DOHH2 (cell line): ENCODE measurements around the gene MYL12A.

Experiments
- H3F3A ChIP-seq: fragments of 200-600 bp; sonication (generic), shearing (Covaris generic); 2 replicates; pipeline ENCODE4 v1.6.0; 2016; ENCODE audit warnings: antibody characterized with exemption, mild to moderate bottlenecking; ENCODE audit not compliant: control insufficient read depth, insufficient read depth
- H3K27ac ChIP-seq: fragments of 200-600 bp; sonication (generic); 2 replicates; pipeline ENCODE4 v1.5.1; 2014; ENCODE audit warnings: low read depth, mild to moderate bottlenecking, low read length, moderate library complexity
- H3K27me3 ChIP-seq: fragments of 200-600 bp; sonication (generic); 2 replicates; pipeline ENCODE4 v1.6.1; 2014; ENCODE audit warnings: mild to moderate bottlenecking, low read length, mixed read lengths; ENCODE audit not compliant: control insufficient read depth
- H3K36me3 ChIP-seq: fragments of 200-600 bp; sonication (generic); 2 replicates; pipeline ENCODE4 v1.6.1; 2014; ENCODE audit warnings: mild to moderate bottlenecking, low read length, moderate library complexity, mixed read lengths; ENCODE audit not compliant: control insufficient read depth
- H3K4me1 ChIP-seq: fragments of 200-600 bp; sonication (generic); 2 replicates; pipeline ENCODE4 v1.6.1; 2014; ENCODE audit warnings: mild to moderate bottlenecking, low read length, mixed read lengths; ENCODE audit not compliant: control insufficient read depth
- H3K4me2 ChIP-seq: fragments of 200-600 bp; sonication (generic); 2 replicates; pipeline ENCODE4 v1.6.0; 2014; ENCODE audit warnings: mild to moderate bottlenecking, low read length, moderate library complexity
- H3K4me3 ChIP-seq: fragments of 200-600 bp; sonication (generic); 2 replicates; pipeline ENCODE4 v1.5.1; 2014; ENCODE audit warnings: mild to moderate bottlenecking, low read length, mixed read lengths
- H3K79me2 ChIP-seq: fragments of 200-600 bp; sonication (generic); 2 replicates; pipeline ENCODE4 v1.6.1; 2014; ENCODE audit warnings: mild to moderate bottlenecking, low read length, mixed read lengths; ENCODE audit not compliant: control insufficient read depth
- H3K9me2 ChIP-seq: fragments of 200-600 bp; sonication (generic); replicated peaks from 2 replicates; pipeline ENCODE4 v1.6.1; 2014; ENCODE audit warnings: mild to moderate bottlenecking, low read length, mixed read lengths; ENCODE audit not compliant: control insufficient read depth
- H3K9me3 ChIP-seq: fragments of 200-600 bp; sonication (generic); 2 replicates; pipeline ENCODE4 v1.6.1; 2014; ENCODE audit warnings: antibody characterized with exemption, low read length, mixed read lengths; ENCODE audit not compliant: control insufficient read depth, insufficient read depth
- H4K20me1 ChIP-seq: fragments of 200-600 bp; sonication (generic); 2 replicates; pipeline ENCODE4 v1.6.0; 2014; ENCODE audit warnings: low read depth, mild to moderate bottlenecking, antibody characterized with exemption, low read length, moderate library complexity; ENCODE audit not compliant: control insufficient read depth, insufficient read depth
- EZH2phosphoT487 ChIP-seq: fragments of 200-600 bp; sonication (generic); IDR thresholded peaks from 2 replicates; pipeline ENCODE4 v1.6.1; 2017; ENCODE audit warnings: borderline replicate concordance, mild to moderate bottlenecking, antibody characterized with exemption, low read length, moderate library complexity, mixed read lengths
- TF ChIP-seq, protein P1 (sequence below): fragments of 200-600 bp; sonication (generic); IDR thresholded peaks from one replicate; pipeline ENCODE4 v1.5.1; 2014; ENCODE audit warnings: antibody characterized with exemption, mild to moderate bottlenecking, low read depth, low read length; ENCODE audit not compliant: poor library complexity, severe bottlenecking

The MYL12A gene

DNA sequence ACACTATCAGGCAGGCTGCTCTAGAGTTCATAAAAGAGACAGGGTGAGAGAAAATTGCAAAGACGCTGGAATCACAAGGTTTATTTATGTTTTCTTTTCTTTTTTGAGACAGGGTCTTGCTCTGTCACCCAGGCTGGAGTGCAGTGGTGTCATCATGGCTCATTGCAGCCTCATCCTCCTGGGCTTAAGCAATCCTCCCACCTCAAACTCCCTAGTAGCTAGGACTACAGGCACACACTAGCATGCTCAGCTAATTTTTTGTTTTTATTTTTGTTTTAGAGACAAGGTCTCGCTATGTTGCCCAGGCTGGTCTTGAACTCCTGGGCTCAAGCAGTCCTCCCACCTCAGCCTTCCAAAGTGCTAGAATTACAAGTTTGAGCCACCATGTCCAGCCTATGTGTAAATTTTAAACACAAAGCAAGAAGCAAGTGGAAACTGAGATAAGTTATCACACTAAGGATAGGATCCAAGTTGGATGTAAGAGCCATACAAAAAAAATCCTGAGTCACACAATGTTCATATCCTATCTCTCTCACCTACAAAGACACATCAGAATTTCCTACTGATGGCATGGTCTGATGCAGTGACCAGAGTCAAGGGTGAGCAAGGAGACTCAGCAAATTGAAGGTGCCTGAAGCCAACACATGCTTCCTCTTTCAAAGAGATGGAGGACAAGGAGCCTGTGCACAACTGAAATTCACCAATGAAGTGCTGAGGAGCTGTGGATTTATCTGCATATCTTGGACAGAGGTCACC is 45.8 kb downstream of the MYL12A start:
- Histone ChIP-seq H3K4me3 (no peak overlapping the region), H3K79me2 (no peaks in the 10 kb centered on the region), H3K27me3 (no peaks in the 10 kb centered on the region), H3K36me3 (no peaks in the 10 kb centered on the region), H4K20me1 (no peaks in the 10 kb centered on the region), H3K4me1 (peaks cover 3% of the 10 kb centered on the region; the same call in 1 of the 2 replicates), H3K9me2 (no peaks in the 10 kb centered on the region), H3K9me3 (0 out of 2 replicates have a peak, but pooled peaks cover 2% of the 10 kb centered on the region), H3K27ac (no peak overlapping the region), H3F3A (no peaks in the 10 kb centered on the region), H3K4me2 (no peak overlapping the region)
- TF ChIP-seq, protein P1, sequence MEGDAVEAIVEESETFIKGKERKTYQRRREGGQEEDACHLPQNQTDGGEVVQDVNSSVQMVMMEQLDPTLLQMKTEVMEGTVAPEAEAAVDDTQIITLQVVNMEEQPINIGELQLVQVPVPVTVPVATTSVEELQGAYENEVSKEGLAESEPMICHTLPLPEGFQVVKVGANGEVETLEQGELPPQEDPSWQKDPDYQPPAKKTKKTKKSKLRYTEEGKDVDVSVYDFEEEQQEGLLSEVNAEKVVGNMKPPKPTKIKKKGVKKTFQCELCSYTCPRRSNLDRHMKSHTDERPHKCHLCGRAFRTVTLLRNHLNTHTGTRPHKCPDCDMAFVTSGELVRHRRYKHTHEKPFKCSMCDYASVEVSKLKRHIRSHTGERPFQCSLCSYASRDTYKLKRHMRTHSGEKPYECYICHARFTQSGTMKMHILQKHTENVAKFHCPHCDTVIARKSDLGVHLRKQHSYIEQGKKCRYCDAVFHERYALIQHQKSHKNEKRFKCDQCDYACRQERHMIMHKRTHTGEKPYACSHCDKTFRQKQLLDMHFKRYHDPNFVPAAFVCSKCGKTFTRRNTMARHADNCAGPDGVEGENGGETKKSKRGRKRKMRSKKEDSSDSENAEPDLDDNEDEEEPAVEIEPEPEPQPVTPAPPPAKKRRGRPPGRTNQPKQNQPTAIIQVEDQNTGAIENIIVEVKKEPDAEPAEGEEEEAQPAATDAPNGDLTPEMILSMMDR = no peak
- no peak for TF ChIP-seq EZH2phosphoT487

DNA sequence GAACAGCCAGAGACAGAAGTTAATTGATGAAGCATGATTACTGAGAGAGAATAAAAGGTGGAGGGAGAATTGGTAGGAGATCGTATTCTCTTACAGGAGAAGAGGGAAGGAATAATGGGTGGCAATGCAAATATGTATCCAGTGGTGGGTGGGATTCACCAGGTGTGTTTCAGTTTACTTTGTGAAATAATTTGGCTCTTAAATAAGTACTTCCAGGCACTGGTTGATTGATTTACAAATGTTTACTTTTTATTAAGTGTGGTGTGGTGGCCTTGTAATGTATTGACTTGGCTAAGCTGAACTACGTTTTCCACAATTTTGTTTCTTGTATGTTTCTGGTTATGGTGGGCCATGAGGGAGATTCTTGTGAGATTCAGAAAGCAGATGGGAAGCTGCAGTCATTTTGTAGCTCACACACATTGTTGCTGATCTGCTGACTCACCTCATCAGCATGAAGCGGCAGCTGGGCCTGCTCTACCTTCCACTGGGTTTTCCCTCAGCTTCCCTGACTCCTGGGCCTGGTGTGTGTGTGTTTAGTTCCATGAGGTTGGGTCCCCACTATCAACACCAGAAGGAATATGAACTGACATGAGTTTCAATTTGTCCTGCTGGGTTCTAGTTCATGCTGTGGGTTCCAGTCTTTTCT is 47.0 kb downstream of the MYL12A start:
- H3K27ac ChIP-seq = no peak overlapping the region
- peaks cover 2% of the 10 kb centered on the region; the same call in 1 of the 2 replicates for H3K9me3 ChIP-seq
- H3K79me2 ChIP-seq = no peaks in the 10 kb centered on the region
- no peaks in the 10 kb centered on the region for H3F3A ChIP-seq
- peaks cover 3% of the 10 kb centered on the region; the same call in 1 of the 2 replicates for H3K4me1 ChIP-seq
- no peak for TF ChIP-seq EZH2phosphoT487
- TF ChIP-seq, protein P1 = no peak
- no peaks in the 10 kb centered on the region for H4K20me1 ChIP-seq
- no peak overlapping the region for H3K4me2 ChIP-seq
- no peak overlapping the region for H3K4me3 ChIP-seq
- no peaks in the 10 kb centered on the region for H3K36me3 ChIP-seq
- H3K9me2 ChIP-seq = no peaks in the 10 kb centered on the region
- peaks cover 9% of the 10 kb centered on the region for H3K27me3 ChIP-seq

DNA sequence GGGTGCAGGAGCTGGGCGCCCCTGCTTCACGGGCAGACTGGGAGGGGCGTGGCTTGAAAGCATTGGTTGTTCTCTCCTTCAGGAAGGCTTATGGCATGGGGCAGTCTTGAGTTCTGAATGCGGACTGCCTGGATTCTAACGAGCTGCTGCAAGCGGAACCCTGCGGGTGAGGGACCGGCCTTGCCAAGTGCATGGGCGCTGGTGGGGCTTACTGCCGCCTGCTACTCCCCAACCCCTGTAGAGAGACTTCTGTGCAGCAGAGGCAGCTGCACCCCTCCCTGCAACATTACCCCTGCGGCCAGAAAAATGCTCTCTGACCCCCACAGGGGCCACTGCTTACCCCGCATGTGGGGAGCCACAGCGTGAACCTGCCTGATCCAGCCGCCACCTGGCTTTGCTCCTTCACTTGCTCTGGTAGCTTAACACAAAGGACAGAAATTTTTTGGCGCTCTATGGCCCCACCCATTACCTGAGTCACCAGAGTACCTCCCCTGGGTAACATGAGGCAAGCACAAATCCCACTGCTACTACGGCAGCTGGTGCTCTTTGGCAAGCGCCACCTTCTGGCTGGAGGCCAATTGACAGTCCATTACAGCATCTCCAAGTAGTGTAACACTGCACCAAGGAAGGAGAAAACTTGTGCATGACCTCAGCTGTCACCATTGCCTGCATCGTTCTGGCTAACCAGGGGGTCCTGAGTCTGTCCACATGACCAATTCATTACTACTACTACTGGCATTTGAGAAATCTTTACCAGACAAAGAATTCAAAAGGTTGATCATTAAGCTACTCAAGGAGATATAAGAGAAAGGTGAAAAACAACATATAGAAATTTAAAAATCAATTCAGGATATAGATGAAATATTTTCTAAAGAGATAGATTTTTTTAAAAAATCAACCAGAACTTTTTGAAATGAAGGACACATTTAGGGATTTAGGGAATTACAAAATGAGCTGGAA is 49.7 kb downstream of the MYL12A start:
- Histone ChIP-seq H3K9me2 (no peaks in the 10 kb centered on the region), H4K20me1 (no peaks in the 10 kb centered on the region), H3K4me1 (peaks cover 3% of the 10 kb centered on the region; the same call in 1 of the 2 replicates), H3K36me3 (no peaks in the 10 kb centered on the region), H3F3A (no peaks in the 10 kb centered on the region), H3K4me3 (peak overlapping the region; percentile 79), H3K9me3 (no peaks in the 10 kb centered on the region; the same call in 1 of the 2 replicates), H3K27ac (no peak overlapping the region), H3K27me3 (peaks cover 19% of the 10 kb centered on the region), H3K79me2 (no peaks in the 10 kb centered on the region), H3K4me2 (peak overlapping the region; percentile 63)
- TF ChIP-seq EZH2phosphoT487 = no peak
- TF ChIP-seq, protein P1 = peak; percentile 89
